ENCODE data around the gene TSHZ2.
"Not testable (repeated sequence)": the region's sequence is repeated elsewhere in the genome, so short reads cannot be mapped to it uniquely, and the experiment has no call there.

TSHZ2 gene

DNA sequence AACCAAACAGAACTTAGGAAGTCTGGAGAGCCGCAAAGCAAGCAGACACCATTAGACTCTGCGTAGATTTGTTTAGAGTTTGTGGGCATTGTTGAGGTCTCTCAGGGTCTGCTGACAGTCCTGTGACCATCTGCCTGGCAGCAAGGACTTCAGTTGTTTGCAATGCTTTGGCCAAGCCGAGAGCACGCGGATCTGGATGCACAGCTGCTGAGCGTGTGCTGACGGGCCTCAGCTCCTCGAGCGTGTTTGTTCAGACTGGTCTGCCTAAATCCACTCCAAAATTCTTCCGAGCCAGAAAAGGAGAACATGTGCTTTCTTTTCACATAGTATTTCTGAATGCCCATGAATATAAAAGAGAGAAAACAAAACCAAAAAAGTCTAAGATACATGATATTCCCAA lies 462.5 kb downstream of the TSHZ2 start:
- Mint-ChIP-seq H3K9me3 (peaks cover 2% of the 10 kb centered on the region), H3K27me3 (ENCODE audit: low read depth) (no peaks in the 10 kb centered on the region), H3K4me1 (peaks cover 17% of the 10 kb centered on the region), H3K4me3 (no peak overlapping the region), H3K36me3 (ENCODE audit: low read depth) (peaks cover 14% of the 10 kb centered on the region), H3K27ac (peak overlapping the region in 2 of 3 experiments; percentile 5 to 58)
- TF ChIP-seq, protein P1, sequence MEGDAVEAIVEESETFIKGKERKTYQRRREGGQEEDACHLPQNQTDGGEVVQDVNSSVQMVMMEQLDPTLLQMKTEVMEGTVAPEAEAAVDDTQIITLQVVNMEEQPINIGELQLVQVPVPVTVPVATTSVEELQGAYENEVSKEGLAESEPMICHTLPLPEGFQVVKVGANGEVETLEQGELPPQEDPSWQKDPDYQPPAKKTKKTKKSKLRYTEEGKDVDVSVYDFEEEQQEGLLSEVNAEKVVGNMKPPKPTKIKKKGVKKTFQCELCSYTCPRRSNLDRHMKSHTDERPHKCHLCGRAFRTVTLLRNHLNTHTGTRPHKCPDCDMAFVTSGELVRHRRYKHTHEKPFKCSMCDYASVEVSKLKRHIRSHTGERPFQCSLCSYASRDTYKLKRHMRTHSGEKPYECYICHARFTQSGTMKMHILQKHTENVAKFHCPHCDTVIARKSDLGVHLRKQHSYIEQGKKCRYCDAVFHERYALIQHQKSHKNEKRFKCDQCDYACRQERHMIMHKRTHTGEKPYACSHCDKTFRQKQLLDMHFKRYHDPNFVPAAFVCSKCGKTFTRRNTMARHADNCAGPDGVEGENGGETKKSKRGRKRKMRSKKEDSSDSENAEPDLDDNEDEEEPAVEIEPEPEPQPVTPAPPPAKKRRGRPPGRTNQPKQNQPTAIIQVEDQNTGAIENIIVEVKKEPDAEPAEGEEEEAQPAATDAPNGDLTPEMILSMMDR (IDR thresholded peaks at IDR 0.05; ENCODE audit: unreplicated experiment in 3 of 3) = no peak

DNA sequence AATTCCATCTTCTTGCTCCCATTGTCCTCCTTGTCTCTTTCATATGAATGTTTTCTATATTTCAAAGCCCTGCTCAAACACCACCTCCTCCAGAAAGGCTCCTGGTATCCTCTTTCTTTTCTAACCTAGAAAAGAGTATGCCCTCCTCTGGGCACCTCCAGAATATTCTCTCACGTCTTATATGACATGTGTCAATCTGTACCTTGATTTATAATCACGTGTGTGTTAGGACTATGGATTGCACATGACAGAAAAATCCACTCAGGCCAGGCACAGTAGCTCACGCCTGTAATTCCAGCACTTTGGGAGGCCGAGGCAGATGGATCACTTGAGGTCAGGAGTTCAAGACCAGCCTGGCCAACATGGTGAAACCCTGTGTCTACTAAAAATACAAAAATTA lies 464.8 kb downstream of the TSHZ2 start:
- H3K4me3 Mint-ChIP-seq; H3K27me3 Mint-ChIP-seq (ENCODE audit: low read depth); H3K9me3 Mint-ChIP-seq: not testable (repeated sequence)
- Mint-ChIP-seq H3K36me3 (ENCODE audit: low read depth) (peaks cover 17% of the 10 kb centered on the region), H3K4me1 (peaks cover 28% of the 10 kb centered on the region), H3K27ac (peak overlapping the region in 1 of 3 experiments; percentile 43)

DNA sequence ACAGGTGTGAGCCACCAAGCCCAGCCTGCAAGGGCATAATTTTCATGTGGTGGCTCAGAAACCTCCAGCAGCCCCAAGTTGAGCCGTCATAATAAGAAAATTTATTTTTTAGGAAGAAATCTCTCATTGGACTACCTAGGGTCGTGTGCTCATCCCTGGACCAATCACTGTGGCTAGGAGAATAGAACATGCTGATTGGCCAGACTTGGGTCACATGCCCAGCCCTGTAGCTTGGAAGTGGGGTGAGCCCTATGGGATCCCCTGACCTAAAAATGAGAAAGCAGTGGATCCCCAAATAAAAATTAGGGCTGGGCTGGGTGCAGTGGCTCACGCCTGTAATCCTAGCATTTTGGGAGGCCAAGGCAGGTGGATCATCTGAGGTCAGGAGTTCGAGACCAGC lies 466.2 kb downstream of the TSHZ2 start:
- no peaks in the 10 kb centered on the region for H3K27me3 Mint-ChIP-seq (ENCODE audit: low read depth)

DNA sequence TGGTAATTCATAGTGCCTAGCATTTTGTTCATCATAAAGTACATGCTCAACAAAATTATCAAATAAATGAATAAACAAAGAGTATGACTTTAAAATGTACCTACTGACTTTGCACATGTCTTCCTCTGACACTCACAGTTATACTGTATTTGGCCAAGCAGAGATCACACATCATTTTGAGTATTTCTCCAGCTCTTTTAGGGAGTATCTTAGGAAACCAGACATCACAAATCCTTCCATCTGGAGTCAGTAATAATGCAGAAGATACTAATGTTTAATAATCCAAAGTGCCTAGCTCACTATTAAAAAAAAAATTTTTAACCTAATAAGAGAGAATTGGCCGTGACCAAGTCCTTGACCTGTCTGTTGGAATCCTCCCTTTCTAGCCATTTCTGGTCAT lies 466.9 kb downstream of the TSHZ2 start:
- TF ChIP-seq, protein P1 (IDR thresholded peaks at IDR 0.05; ENCODE audit: unreplicated experiment in 3 of 3) = no peak
- H3K27ac Mint-ChIP-seq = peak overlapping the region; percentile 64 to 82 (median 74)
- no peaks in the 10 kb centered on the region for H3K27me3 Mint-ChIP-seq (ENCODE audit: low read depth)
- no peak overlapping the region for H3K4me3 Mint-ChIP-seq
- H3K9me3 Mint-ChIP-seq = peaks cover 2% of the 10 kb centered on the region
- peaks cover 47% of the 10 kb centered on the region for H3K4me1 Mint-ChIP-seq
- peaks cover 17% of the 10 kb centered on the region for H3K36me3 Mint-ChIP-seq (ENCODE audit: low read depth)

More for the DNA sequence above, 466.2 kb downstream of the TSHZ2 start:
- TF ChIP-seq, protein P1 (IDR thresholded peaks at IDR 0.05; ENCODE audit: unreplicated experiment in 3 of 3) = no peak
- Mint-ChIP-seq H3K36me3 (ENCODE audit: low read depth) (peaks cover 17% of the 10 kb centered on the region), H3K4me1 (peaks cover 40% of the 10 kb centered on the region), H3K9me3 (peaks cover 2% of the 10 kb centered on the region), H3K27ac (no peak overlapping the region), H3K4me3 (no peak overlapping the region)

DNA sequence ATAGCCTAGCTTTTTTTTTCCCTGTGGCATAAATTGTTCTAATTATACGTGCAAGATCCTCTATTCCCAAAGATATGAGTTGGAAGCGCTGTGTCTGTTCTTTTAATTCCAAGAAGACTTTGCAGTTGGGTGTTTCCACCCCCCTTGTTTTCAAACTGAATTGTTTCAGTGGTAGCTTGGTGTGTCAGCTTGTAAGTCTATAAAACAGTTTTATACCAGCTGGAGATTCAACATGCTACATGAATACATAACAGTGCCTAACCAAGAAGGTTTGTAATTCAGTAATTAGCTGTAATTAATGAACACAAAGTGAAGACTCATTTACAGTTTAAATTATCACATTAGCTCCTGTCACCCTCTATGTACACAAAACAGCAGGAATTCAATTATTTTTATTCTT lies 467.5 kb downstream of the TSHZ2 start:
- peaks cover 17% of the 10 kb centered on the region for H3K36me3 Mint-ChIP-seq (ENCODE audit: low read depth)
- peaks cover 51% of the 10 kb centered on the region for H3K4me1 Mint-ChIP-seq
- peaks cover 2% of the 10 kb centered on the region for H3K9me3 Mint-ChIP-seq
- TF ChIP-seq, protein P1 (IDR thresholded peaks at IDR 0.05; ENCODE audit: unreplicated experiment in 3 of 3) = no peak
- no peak overlapping the region for H3K4me3 Mint-ChIP-seq
- H3K27me3 Mint-ChIP-seq (ENCODE audit: low read depth) = no peaks in the 10 kb centered on the region
- H3K27ac Mint-ChIP-seq = peak overlapping the region; percentile 64 to 82 (median 74)

DNA sequence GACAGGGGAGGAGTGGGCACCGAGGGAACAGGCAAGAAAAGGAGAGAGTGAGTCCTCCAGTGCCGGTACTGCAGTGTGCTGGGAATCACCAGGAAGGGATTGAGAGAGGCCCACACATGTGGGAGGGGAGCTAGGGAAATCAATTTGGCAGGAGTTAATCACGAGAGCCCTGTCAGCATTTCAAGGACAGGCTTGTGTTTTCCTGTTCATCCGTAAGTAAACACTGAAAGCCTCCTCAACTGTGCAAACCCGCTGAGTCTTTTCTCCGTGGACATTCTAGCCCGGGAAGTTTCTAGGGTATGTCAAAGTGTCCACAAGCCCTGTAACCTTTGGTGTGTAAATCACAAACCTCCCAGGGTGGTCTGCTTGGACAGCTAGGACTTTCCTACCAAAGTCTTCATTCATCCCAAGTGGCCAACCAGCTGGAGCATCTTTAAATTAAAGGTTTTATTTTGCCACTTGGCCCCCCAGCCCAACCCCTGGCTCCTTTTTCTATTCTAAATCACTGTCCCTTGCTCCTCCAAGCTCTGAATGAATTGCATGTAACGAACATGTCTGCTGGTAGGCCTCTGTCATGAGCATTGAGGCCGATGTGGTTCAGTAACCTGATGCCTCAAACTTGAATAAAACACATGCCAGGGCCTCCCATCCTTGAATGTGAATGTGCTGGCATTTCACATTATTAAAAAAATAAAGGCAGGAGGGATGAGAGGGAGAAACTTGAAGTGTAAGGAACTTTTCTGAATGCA lies 472.4 kb downstream of the TSHZ2 start:
- TF ChIP-seq, protein P1 (IDR thresholded peaks at IDR 0.05; ENCODE audit: unreplicated experiment in 3 of 3) = no peak
- peak overlapping the region; percentile 98 to 99 (median 99) for H3K27ac Mint-ChIP-seq
- peak overlapping the region; percentile 24 to 54 (median 43) for H3K4me3 Mint-ChIP-seq
- H3K27me3 Mint-ChIP-seq (ENCODE audit: low read depth) = peaks cover 11% of the 10 kb centered on the region
- H3K9me3 Mint-ChIP-seq = peaks cover 25% of the 10 kb centered on the region
- peaks cover 41% of the 10 kb centered on the region for H3K36me3 Mint-ChIP-seq (ENCODE audit: low read depth)
- H3K4me1 Mint-ChIP-seq = peaks cover 57% of the 10 kb centered on the region
